ENCODE results near the gene CDHR3. TPM values are rescaled to one million over a fixed set of nuclear protein-coding genes. Genes with fewer than 3 reads are reported as not detected.
"Not testable (repeated sequence)": the region's sequence is repeated elsewhere in the genome, so short reads cannot be mapped to it uniquely, and the experiment has no call there.

Gene CDHR3
- total and polyA plus RNA-seq, 10 of the 15 experiments (the other 5 are each of a cell fraction or from before 2014, with no cell fraction given) = 0.06 to 0.11 TPM; not detected in 8

DNA sequence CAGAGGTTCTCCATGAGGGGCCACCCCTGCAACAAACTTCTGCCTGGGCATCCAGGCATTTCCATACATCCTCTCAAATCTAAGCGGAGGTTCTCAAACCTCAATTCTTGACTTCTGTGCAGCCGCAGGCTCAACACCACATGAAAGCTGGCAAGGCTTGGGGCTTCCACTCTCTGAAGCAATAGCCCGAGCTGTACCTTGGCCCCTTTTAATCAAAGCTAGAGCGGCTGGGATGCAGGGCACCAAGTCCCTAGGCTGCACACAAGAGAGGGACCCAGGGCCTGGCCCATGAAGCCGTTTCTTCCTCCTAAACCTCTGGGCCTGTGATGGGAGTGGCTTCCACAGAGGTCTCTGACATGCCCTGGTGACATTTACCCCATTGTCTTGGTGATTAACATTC is 43.8 kb downstream of the CDHR3 start (continued):
- TF ChIP-seq RCOR1 (conservative IDR thresholded peaks at IDR 0.05; ENCODE audit: low read depth, low read length) (no peak), FOS (IDR thresholded peaks at IDR 0.05; ENCODE audit: borderline replicate concordance, extremely low read depth, insufficient read length) (no peak), JUND (IDR thresholded peaks at IDR 0.05; ENCODE audit: low read depth, low read length) (no peak), ATF2 (IDR thresholded peaks at IDR 0.05; ENCODE audit: low read length) (no peak), RELB (IDR thresholded peaks at IDR 0.05; ENCODE audit: low read depth) (no peak), NFYA (IDR thresholded peaks at IDR 0.05; ENCODE audit: borderline replicate concordance, low read depth, low read length) (no peak), STAT3 (IDR thresholded peaks at IDR 0.05; ENCODE audit: low read depth, low read length) (no peak), RBBP5 (conservative IDR thresholded peaks at IDR 0.05) (no peak), HDAC6 (IDR thresholded peaks at IDR 0.05; ENCODE audit: unreplicated experiment) (no peak)
- TF ChIP-seq, protein P1, sequence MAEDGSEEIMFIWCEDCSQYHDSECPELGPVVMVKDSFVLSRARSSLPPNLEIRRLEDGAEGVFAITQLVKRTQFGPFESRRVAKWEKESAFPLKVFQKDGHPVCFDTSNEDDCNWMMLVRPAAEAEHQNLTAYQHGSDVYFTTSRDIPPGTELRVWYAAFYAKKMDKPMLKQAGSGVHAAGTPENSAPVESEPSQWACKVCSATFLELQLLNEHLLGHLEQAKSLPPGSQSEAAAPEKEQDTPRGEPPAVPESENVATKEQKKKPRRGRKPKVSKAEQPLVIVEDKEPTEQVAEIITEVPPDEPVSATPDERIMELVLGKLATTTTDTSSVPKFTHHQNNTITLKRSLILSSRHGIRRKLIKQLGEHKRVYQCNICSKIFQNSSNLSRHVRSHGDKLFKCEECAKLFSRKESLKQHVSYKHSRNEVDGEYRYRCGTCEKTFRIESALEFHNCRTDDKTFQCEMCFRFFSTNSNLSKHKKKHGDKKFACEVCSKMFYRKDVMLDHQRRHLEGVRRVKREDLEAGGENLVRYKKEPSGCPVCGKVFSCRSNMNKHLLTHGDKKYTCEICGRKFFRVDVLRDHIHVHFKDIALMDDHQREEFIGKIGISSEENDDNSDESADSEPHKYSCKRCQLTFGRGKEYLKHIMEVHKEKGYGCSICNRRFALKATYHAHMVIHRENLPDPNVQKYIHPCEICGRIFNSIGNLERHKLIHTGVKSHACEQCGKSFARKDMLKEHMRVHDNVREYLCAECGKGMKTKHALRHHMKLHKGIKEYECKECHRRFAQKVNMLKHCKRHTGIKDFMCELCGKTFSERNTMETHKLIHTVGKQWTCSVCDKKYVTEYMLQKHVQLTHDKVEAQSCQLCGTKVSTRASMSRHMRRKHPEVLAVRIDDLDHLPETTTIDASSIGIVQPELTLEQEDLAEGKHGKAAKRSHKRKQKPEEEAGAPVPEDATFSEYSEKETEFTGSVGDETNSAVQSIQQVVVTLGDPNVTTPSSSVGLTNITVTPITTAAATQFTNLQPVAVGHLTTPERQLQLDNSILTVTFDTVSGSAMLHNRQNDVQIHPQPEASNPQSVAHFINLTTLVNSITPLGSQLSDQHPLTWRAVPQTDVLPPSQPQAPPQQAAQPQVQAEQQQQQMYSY (CRISPR knock-in tag; IDR thresholded peaks at IDR 0.05) = no peak
- TF ChIP-seq, protein P2, sequence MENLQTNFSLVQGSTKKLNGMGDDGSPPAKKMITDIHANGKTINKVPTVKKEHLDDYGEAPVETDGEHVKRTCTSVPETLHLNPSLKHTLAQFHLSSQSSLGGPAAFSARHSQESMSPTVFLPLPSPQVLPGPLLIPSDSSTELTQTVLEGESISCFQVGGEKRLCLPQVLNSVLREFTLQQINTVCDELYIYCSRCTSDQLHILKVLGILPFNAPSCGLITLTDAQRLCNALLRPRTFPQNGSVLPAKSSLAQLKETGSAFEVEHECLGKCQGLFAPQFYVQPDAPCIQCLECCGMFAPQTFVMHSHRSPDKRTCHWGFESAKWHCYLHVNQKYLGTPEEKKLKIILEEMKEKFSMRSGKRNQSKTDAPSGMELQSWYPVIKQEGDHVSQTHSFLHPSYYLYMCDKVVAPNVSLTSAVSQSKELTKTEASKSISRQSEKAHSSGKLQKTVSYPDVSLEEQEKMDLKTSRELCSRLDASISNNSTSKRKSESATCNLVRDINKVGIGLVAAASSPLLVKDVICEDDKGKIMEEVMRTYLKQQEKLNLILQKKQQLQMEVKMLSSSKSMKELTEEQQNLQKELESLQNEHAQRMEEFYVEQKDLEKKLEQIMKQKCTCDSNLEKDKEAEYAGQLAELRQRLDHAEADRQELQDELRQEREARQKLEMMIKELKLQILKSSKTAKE (IDR thresholded peaks at IDR 0.05; ENCODE audit: low read depth, poor library complexity, severe bottlenecking) = no peak

GRCh38 chr7:106007796-106008195 is 44.7 kb downstream of the CDHR3 start:
- FAIRE-seq; H4K20me1 ChIP-seq (ENCODE audit: control insufficient read depth, insufficient read depth); in situ Hi-C loops (cut with MboI); H2AFZ ChIP-seq (ENCODE audit: control insufficient read depth, low read depth, low read length); BruUV-seq (replicated peaks); DNase-seq (ENCODE audit: low read depth, low spot score); H3K36me3 ChIP-seq (ENCODE audit: control insufficient read depth in 2 of 2, insufficient read depth in 2 of 2, low read length in 1 of 2); H3K27me3 ChIP-seq (replicated peaks in 1 of 2; ENCODE audit: control insufficient read depth in 2 of 2, insufficient read depth in 2 of 2, low read length in 1 of 2); H3K9ac ChIP-seq (ENCODE audit: control insufficient read depth, insufficient read depth, low read length); H3K4me1 ChIP-seq (ENCODE audit: control insufficient read depth, insufficient read depth, low read length); H3K4me2 ChIP-seq (ENCODE audit: control insufficient read depth, insufficient read depth); H3K27ac ChIP-seq (ENCODE audit: control insufficient read depth, insufficient read depth); ATAC-seq; H3K4me3 ChIP-seq; H3K79me2 ChIP-seq (ENCODE audit: control insufficient read depth, insufficient read depth, low read length); H3K9me3 ChIP-seq (replicated peaks; ENCODE audit: control insufficient read depth, insufficient read depth, low read length): not testable (repeated sequence)
- ChIA-PET CTCF (interaction anchor here (0.7 to 6.3 kb wide), 8 partner anchors 12 to 247 kb away, joined by 3 to 68 read pairs (median 4); no protein-coding TSS in a partner anchor), RAD21 (ENCODE audit: unreplicated experiment) (interaction anchor here (2.7 kb wide), 1 partner anchor 247 kb away, joined by 15 read pairs; no protein-coding TSS in a partner anchor), SMC1A (ENCODE audit: uncharacterized antibody, unreplicated experiment) (interaction anchor here (1.3 to 2.7 kb wide), 3 partner anchors 9 to 247 kb away, joined by 3 to 34 read pairs (median 5); no protein-coding TSS in a partner anchor), POLR2A (interaction anchor here (1.4 kb wide), 1 partner anchor 21 kb away, joined by 3 read pairs; no protein-coding TSS in a partner anchor)
- intact Hi-C loops (cut with micrococcal nuclease; ENCODE audit: unreplicated experiment) = loop anchor here (2.0 to 10.0 kb wide), 2 partner anchors 247 to 353 kb away; no protein-coding TSS in a partner anchor
- 20% methylated on average over 3 of the region's 3 CpGs for WGBS (ENCODE audit: insufficient coverage, insufficient replicate concordance, low lambda C conversion rate, missing lambda C conversion rate)

Measured in GM12878 (cell line).